Thyroid gland (tissue), 4 donors: Measurements from ENCODE around the gene CEP57L1. TPM values are rescaled to one million over a fixed set of nuclear protein-coding genes. Genes with fewer than 3 reads are reported as not detected.

Experiments used
- DNase-seq, 2 donors: peaks; one replicate each; pipeline ENCODE4 v3.0.0-alpha.2; 2019
- H3K27ac ChIP-seq, 3 donors: fragments of 200-600 bp; sonication (generic); 1 replicate in 2 of 3; 2 replicates in 1 of 3; pipeline ENCODE4 v1.5.1; 2016 to 2019; ENCODE audit warnings: mild to moderate bottlenecking in 1 of 3, moderate library complexity in 1 of 3
- H3K27me3 ChIP-seq: fragments of 200-600 bp; sonication (generic); one replicate; pipeline ENCODE4 v1.5.1; 2019
- H3K36me3 ChIP-seq, 2 donors: fragments of 200-600 bp; sonication (generic); one replicate each; pipeline ENCODE4 v1.5.1; 2016 to 2019
- H3K4me1 ChIP-seq, 2 donors: fragments of 200-600 bp; sonication (generic); one replicate each; pipeline ENCODE4 v1.5.1; 2017 to 2019
- H3K4me3 ChIP-seq, 3 donors: fragments of 200-600 bp; sonication (generic); replicated peaks in 1 of 3; 1 replicate in 2 of 3; 2 replicates in 1 of 3; pipeline ENCODE4 v1.5.1; 2016; ENCODE audit warnings: mild to moderate bottlenecking in 1 of 3
- H3K9me3 ChIP-seq: fragments of 200-600 bp; sonication (generic); one replicate; pipeline ENCODE4 v1.5.1; 2017
- CTCF ChIP-seq, 6 experiments: fragments of 200-600 bp in 3 of 6; fragments of 450-650 bp in 3 of 6; sonication (generic) in 3 of 6; IDR thresholded peaks; one replicate each; pipeline ENCODE4 v1.5.1; 2016 to 2019; ENCODE audit warnings: antibody characterized with exemption in 6 of 6, mild to moderate bottlenecking in 2 of 6, inconsistent platforms in 1 of 6, moderate library complexity in 1 of 6
- POLR2A ChIP-seq, 2 donors: fragments of 450-650 bp; IDR thresholded peaks; one replicate each; pipeline ENCODE4 v1.6.1; 2017; ENCODE audit warnings: antibody characterized with exemption in 2 of 2, mild to moderate bottlenecking in 2 of 2, moderate library complexity in 1 of 2
- WGBS, 2 donors: methylation state at CpG; one replicate each; pipeline ENCODE4 v1.1.5; 2017; 5-methylcytosine and 5-hydroxymethylcytosine counted together
- intact Hi-C: fragments of 100-400 bp; cut with DNase I; formaldehyde crosslinking; loops from one replicate; pipeline ENCODE4 v1.15.1; 2023
- total RNA-seq, 4 donors: library from RNA; depleted of rRNA; stranded (reverse); fragments of >200 nt; gene quantifications; one replicate each; pipeline ENCODE4 v1.2.3, GENCODE V29; 2016

The CEP57L1 gene
- total RNA-seq, 4 donors from 2014 or later, result 15.0 to 27.7 (median 19.5) TPM

- TF ChIP-seq POLR2A (IDR thresholded peaks at IDR 0.05) (no peak), CTCF (IDR thresholded peaks at IDR 0.05) (no peak)
- Histone ChIP-seq H3K27me3 (no peaks in the 10 kb centered on the region), H3K9me3 (no peaks in the 10 kb centered on the region), H3K4me1 (no peaks in the 10 kb centered on the region), H3K36me3 (no peaks in the 10 kb centered on the region), H3K4me3 (no peak overlapping the region), H3K27ac (peak overlapping the region in 1 of 3 donors; percentile 47)
- intact Hi-C loops, result no loop called here
- DNase-seq, result no peak
- WGBS, 2 donors, result 12 to 33% methylated on average over 1 of the region's 1 CpG
These were observed 99.6 kb downstream of the CEP57L1 start for GRCh38 chr6:109194880-109195279.

DNA sequence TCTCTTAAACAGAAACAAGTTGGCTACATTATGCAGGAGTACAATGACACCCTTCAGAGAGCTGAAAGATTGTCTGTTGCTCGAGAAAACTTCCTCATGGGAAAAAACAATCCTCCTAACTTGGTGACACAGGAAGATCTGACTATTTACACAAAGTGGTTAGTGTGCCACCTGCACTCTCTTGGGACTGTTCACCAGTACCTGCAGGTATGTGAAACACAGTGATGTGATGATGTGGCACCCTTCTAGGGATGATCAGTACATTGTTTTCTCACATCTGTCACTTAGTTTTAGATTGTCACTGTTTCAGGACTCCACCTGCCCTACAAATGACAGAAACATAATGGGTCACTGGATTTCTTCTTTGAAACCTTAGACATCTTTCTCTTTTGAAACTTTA is 101.8 kb downstream of the CEP57L1 start:
- no peak for DNase-seq
- H3K9me3 ChIP-seq, result no peaks in the 10 kb centered on the region
- no peaks in the 10 kb centered on the region for H3K36me3 ChIP-seq
- WGBS, 2 donors, result 56 to 75% methylated on average over 1 of the region's 1 CpG
- no peak overlapping the region for H3K4me3 ChIP-seq
- TF ChIP-seq CTCF (IDR thresholded peaks at IDR 0.05) (no peak), POLR2A (IDR thresholded peaks at IDR 0.05) (no peak)
- intact Hi-C loops, result no loop called here
- no peak overlapping the region for H3K27ac ChIP-seq
- no peaks in the 10 kb centered on the region for H3K4me1 ChIP-seq
- no peaks in the 10 kb centered on the region for H3K27me3 ChIP-seq

- Histone ChIP-seq H3K9me3 (no peaks in the 10 kb centered on the region), H3K4me1 (no peaks in the 10 kb centered on the region), H3K36me3 (no peaks in the 10 kb centered on the region), H3K4me3 (no peak overlapping the region), H3K27ac (no peak overlapping the region), H3K27me3 (no peaks in the 10 kb centered on the region)
- intact Hi-C loops, result no loop called here
- TF ChIP-seq POLR2A (IDR thresholded peaks at IDR 0.05), result no peak
- no peak for TF ChIP-seq CTCF (IDR thresholded peaks at IDR 0.05)
- no peak for DNase-seq
- WGBS, 2 donors, result 88 to 93% methylated on average over 5 of the region's 5 CpGs
These were observed 107.3 kb downstream of the CEP57L1 start for GRCh38 chr6:109202409-109203264.

GRCh38 chr6:109204511-109204910 is 109.2 kb downstream of the CEP57L1 start:
- TF ChIP-seq POLR2A (IDR thresholded peaks at IDR 0.05) (no peak), CTCF (IDR thresholded peaks at IDR 0.05) (no peak)
- DNase-seq, result no peak
- 93 to 94% methylated on average over 3 of the region's 3 CpGs for WGBS, 2 donors
- no peak overlapping the region for H3K4me3 ChIP-seq
- no peaks in the 10 kb centered on the region for H3K27me3 ChIP-seq
- no peak overlapping the region for H3K27ac ChIP-seq
- intact Hi-C loops, result no loop called here
- H3K4me1 ChIP-seq, result no peaks in the 10 kb centered on the region
- no peaks in the 10 kb centered on the region for H3K9me3 ChIP-seq
- no peaks in the 10 kb centered on the region for H3K36me3 ChIP-seq

- 83 to 88% methylated on average over 1 of the region's 1 CpG for WGBS, 2 donors
These were observed 117.4 kb downstream of the CEP57L1 start for GRCh38 chr6:109212683-109213082.

More at GRCh38 chr6:109212683-109213082, 117.4 kb downstream of the CEP57L1 start:
- Histone ChIP-seq H3K36me3 (no peaks in the 10 kb centered on the region), H3K4me3 (no peak overlapping the region), H3K4me1 (no peaks in the 10 kb centered on the region), H3K9me3 (no peaks in the 10 kb centered on the region), H3K27ac (no peak overlapping the region), H3K27me3 (no peaks in the 10 kb centered on the region)
- no peak for TF ChIP-seq POLR2A (IDR thresholded peaks at IDR 0.05)
- TF ChIP-seq CTCF (IDR thresholded peaks at IDR 0.05), result no peak
- DNase-seq, result no peak
- intact Hi-C loops, result no loop called here
